ENCODE measurements around the gene TUBAL3. TPM values are rescaled to one million over a fixed set of nuclear protein-coding genes. Genes with fewer than 3 reads are reported as not detected.

Gene TUBAL3
- total RNA-seq, 1 donor from 2014 or later = not detected

DNA sequence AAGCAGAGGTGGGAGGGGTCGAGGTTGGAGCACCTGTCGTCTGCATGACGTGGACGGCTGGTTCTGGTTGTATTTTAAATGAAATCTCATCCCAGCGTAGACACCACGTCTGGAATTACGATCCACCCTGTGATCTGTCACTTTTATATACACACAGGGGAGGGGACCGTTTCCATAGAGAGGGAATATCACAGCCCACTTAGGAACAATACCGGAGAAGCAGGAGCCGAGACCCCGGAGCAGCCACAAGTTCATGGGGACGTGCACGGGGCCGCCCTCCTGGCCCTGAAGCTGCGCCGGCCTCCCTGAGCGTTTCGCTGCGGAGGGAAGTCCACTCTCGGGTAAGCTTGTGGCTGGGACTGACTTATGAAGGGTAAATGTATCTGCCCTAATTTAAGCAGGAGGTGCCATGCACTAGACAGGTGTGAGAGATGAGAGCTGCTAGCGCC lies 39.7 kb downstream of the TUBAL3 start, which contains the start of gene UCN3:
Gene UCN3 (plus strand): TSS at position 77 of the 449 bp plus-strand sequence. CDS start 8,755 bp downstream, outside the sequence.
- no peaks in the 10 kb centered on the region for H3K36me3 Mint-ChIP-seq (ENCODE audit: unreplicated experiment)
- no peak for DNase-seq
- H3K9me3 Mint-ChIP-seq (ENCODE audit: unreplicated experiment) = no peaks in the 10 kb centered on the region
- TF ChIP-seq, protein P1, sequence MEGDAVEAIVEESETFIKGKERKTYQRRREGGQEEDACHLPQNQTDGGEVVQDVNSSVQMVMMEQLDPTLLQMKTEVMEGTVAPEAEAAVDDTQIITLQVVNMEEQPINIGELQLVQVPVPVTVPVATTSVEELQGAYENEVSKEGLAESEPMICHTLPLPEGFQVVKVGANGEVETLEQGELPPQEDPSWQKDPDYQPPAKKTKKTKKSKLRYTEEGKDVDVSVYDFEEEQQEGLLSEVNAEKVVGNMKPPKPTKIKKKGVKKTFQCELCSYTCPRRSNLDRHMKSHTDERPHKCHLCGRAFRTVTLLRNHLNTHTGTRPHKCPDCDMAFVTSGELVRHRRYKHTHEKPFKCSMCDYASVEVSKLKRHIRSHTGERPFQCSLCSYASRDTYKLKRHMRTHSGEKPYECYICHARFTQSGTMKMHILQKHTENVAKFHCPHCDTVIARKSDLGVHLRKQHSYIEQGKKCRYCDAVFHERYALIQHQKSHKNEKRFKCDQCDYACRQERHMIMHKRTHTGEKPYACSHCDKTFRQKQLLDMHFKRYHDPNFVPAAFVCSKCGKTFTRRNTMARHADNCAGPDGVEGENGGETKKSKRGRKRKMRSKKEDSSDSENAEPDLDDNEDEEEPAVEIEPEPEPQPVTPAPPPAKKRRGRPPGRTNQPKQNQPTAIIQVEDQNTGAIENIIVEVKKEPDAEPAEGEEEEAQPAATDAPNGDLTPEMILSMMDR (IDR thresholded peaks at IDR 0.05; ENCODE audit: partially characterized antibody, unreplicated experiment) = no peak
- peaks cover 2% of the 10 kb centered on the region for H3K4me1 Mint-ChIP-seq (ENCODE audit: low read depth, unreplicated experiment)
- no peak within 1 kb of the TSS for H3K27ac Mint-ChIP-seq (ENCODE audit: unreplicated experiment)
- peaks cover 5% of the 10 kb centered on the region for H3K27me3 Mint-ChIP-seq (ENCODE audit: unreplicated experiment)
- H3K4me3 Mint-ChIP-seq (ENCODE audit: unreplicated experiment) = no peak within 1 kb of the TSS

DNA sequence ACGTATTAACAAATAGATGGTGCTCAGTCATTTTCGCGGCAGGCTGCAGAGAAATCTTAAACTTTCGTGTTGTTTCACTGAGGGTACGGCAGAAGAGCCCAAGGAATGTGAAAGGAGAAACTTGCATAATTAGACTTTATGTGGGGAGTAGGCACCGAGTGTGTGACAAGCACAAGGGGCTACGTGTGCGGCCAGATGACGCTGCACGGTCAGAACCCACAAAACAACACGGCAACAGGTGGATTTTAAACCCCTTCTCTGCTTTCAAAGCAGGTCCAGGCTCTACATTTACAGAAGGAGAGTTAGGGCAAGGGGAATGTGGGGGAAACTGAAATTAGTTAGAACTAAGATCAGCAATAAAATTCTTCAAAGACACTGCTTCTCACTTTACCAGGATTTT lies 40.3 kb downstream of the TUBAL3 start:
- Mint-ChIP-seq H3K9me3 (ENCODE audit: unreplicated experiment) (no peaks in the 10 kb centered on the region), H3K4me3 (ENCODE audit: unreplicated experiment) (no peak overlapping the region), H3K4me1 (ENCODE audit: low read depth, unreplicated experiment) (peaks cover 2% of the 10 kb centered on the region), H3K36me3 (ENCODE audit: unreplicated experiment) (no peaks in the 10 kb centered on the region), H3K27ac (ENCODE audit: unreplicated experiment) (no peak overlapping the region), H3K27me3 (ENCODE audit: unreplicated experiment) (peaks cover 5% of the 10 kb centered on the region)
- TF ChIP-seq, protein P1 (IDR thresholded peaks at IDR 0.05; ENCODE audit: partially characterized antibody, unreplicated experiment) = no peak
- no peak for DNase-seq

DNA sequence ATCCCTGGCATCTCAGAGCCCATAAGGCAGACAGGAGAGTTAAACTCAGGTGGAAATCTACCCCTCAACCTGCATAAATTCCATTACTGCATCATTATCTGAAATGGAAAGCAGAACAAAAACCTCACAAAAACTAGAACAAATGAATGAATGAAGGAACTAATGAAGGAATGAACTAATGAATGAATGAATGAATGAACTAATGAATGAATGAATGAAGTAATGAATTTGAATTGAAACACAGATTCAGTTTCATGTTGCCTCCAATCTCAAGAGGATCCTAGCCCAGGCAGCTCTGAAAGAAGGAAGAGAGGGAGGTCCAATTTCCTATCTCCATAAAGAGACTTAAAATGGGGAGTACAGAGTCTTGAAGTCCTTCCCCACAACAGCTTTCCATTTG lies 41.8 kb downstream of the TUBAL3 start:
- H3K4me3 Mint-ChIP-seq (ENCODE audit: unreplicated experiment) = no peak overlapping the region

DNA sequence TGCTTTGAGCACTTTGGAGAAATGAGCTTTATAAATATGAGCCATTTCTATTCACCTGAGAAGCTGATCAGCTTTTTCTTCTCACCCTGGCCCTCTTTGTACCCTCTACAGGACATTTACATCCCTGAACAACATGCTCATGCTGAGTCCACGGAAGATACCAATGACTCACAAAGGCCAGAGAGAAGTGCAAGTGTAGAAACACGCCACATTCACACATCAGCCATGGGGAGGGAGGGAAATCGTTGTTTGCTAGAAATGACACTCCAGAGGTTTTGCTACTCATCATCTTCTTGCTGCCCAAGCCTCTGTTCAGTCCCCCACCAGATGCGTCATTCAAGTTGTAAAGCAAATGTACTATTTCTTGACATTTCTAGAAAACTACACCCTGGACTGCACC lies 42.7 kb downstream of the TUBAL3 start:
- Mint-ChIP-seq H3K36me3 (ENCODE audit: unreplicated experiment) (no peaks in the 10 kb centered on the region), H3K4me3 (ENCODE audit: unreplicated experiment) (no peak overlapping the region), H3K4me1 (ENCODE audit: low read depth, unreplicated experiment) (peaks cover 2% of the 10 kb centered on the region), H3K27me3 (ENCODE audit: unreplicated experiment) (peaks cover 3% of the 10 kb centered on the region), H3K9me3 (ENCODE audit: unreplicated experiment) (no peaks in the 10 kb centered on the region), H3K27ac (ENCODE audit: unreplicated experiment) (no peak overlapping the region)
- no peak for DNase-seq
- TF ChIP-seq, protein P1 (IDR thresholded peaks at IDR 0.05; ENCODE audit: partially characterized antibody, unreplicated experiment) = no peak

More for the DNA sequence above, 41.8 kb downstream of the TUBAL3 start:
- peaks cover 3% of the 10 kb centered on the region for H3K27me3 Mint-ChIP-seq (ENCODE audit: unreplicated experiment)
- H3K27ac Mint-ChIP-seq (ENCODE audit: unreplicated experiment) = no peak overlapping the region
- H3K9me3 Mint-ChIP-seq (ENCODE audit: unreplicated experiment) = no peaks in the 10 kb centered on the region
- H3K4me1 Mint-ChIP-seq (ENCODE audit: low read depth, unreplicated experiment) = peaks cover 2% of the 10 kb centered on the region
- TF ChIP-seq, protein P1 (IDR thresholded peaks at IDR 0.05; ENCODE audit: partially characterized antibody, unreplicated experiment) = no peak
- no peaks in the 10 kb centered on the region for H3K36me3 Mint-ChIP-seq (ENCODE audit: unreplicated experiment)
- DNase-seq = no peak

DNA sequence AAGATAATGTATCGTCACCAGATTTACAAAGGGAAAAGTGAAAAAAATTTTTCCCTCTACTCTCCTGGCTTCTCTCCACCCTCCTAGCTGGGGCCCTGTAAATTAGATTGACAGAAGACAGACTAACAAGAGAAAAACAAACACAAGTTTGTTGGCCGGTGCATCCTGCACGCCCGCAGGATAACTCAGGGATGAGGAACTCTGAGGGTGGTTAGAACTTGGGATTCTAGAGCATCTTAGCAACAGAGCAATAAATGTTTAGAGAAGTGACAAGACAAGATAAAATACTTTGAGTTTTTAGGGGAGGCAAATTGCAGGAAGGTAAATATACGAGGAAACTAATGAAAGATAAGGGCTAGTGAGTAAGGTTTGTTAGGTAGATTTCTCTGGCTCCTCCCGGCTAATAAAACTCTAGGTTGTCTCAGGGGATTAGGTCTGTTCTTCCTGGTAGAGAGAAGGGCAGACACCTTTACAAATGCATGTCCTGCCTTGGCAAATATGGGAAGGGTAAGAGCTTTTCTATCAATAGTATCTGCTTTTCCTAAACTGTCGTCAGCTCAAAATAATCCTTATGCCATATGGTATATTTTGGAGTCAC lies 44.2 kb downstream of the TUBAL3 start:
- no peak overlapping the region for H3K4me3 Mint-ChIP-seq (ENCODE audit: unreplicated experiment)
- TF ChIP-seq, protein P1 (IDR thresholded peaks at IDR 0.05; ENCODE audit: partially characterized antibody, unreplicated experiment) = no peak

More for the DNA sequence above, 44.2 kb downstream of the TUBAL3 start:
- no peak for DNase-seq
- H3K9me3 Mint-ChIP-seq (ENCODE audit: unreplicated experiment) = no peaks in the 10 kb centered on the region
- H3K36me3 Mint-ChIP-seq (ENCODE audit: unreplicated experiment) = no peaks in the 10 kb centered on the region
- peaks cover 3% of the 10 kb centered on the region for H3K27me3 Mint-ChIP-seq (ENCODE audit: unreplicated experiment)
- H3K27ac Mint-ChIP-seq (ENCODE audit: unreplicated experiment) = no peak overlapping the region
- peaks cover 2% of the 10 kb centered on the region for H3K4me1 Mint-ChIP-seq (ENCODE audit: low read depth, unreplicated experiment)
